GM12865 (cell line): Measurements from ENCODE around the gene FAM135A.

Experiments
- DNase-seq: peaks from one replicate; pipeline ENCODE4 v3.0.0; 2010; ENCODE audit warnings: low read depth
- H3K4me3 ChIP-seq: 2 replicates; pipeline ENCODE4 v1.5.1; 2011; ENCODE audit warnings: mild to moderate bottlenecking, low read depth, low read length, control low read depth
- CTCF ChIP-seq: IDR thresholded peaks from 2 replicates; pipeline ENCODE4 v1.5.1; 2011; ENCODE audit warnings: low read length, control low read depth, low read depth, inconsistent platforms; ENCODE audit not compliant: insufficient read depth; ENCODE audit errors: missing control alignments

Gene FAM135A

GRCh38 chr6:70385901-70386300 is 27.4 kb upstream of the FAM135A start:
- H3K4me3 ChIP-seq: no peak overlapping the region
- TF ChIP-seq CTCF: no peak
- DNase-seq: no peak

GRCh38 chr6:70388814-70389213 is 24.5 kb upstream of the FAM135A start:
- H3K4me3 ChIP-seq: no peak overlapping the region
- no peak for TF ChIP-seq CTCF
- no peak for DNase-seq

- TF ChIP-seq CTCF: no peak
- no peak for DNase-seq
- no peak overlapping the region for H3K4me3 ChIP-seq
Measured at GRCh38 chr6:70389261-70389660, 24.0 kb upstream of the FAM135A start.

- no peak for DNase-seq
- no peak for TF ChIP-seq CTCF
- H3K4me3 ChIP-seq: no peak overlapping the region
Measured at GRCh38 chr6:70390067-70390466, 23.2 kb upstream of the FAM135A start.

- no peak overlapping the region for H3K4me3 ChIP-seq
- TF ChIP-seq CTCF: no peak
- DNase-seq: no peak
Measured at GRCh38 chr6:70391492-70391891, 21.8 kb upstream of the FAM135A start.

- TF ChIP-seq CTCF: no peak
- H3K4me3 ChIP-seq: no peak overlapping the region
- DNase-seq: no peak
Measured at GRCh38 chr6:70394518-70395300, 18.6 kb upstream of the FAM135A start.

- H3K4me3 ChIP-seq: no peak overlapping the region
- no peak for TF ChIP-seq CTCF
- no peak for DNase-seq
Measured at GRCh38 chr6:70395301-70395672, 18.0 kb upstream of the FAM135A start.
